Cortex of kidney (tissue), 1 donor: ENCODE results near the gene GPC5.

ENCODE experiments used
- DNase-seq: peaks from one replicate; lab custom pipeline; 2025; lab: John Stamatoyannopoulos, UW

Gene GPC5

DNA sequence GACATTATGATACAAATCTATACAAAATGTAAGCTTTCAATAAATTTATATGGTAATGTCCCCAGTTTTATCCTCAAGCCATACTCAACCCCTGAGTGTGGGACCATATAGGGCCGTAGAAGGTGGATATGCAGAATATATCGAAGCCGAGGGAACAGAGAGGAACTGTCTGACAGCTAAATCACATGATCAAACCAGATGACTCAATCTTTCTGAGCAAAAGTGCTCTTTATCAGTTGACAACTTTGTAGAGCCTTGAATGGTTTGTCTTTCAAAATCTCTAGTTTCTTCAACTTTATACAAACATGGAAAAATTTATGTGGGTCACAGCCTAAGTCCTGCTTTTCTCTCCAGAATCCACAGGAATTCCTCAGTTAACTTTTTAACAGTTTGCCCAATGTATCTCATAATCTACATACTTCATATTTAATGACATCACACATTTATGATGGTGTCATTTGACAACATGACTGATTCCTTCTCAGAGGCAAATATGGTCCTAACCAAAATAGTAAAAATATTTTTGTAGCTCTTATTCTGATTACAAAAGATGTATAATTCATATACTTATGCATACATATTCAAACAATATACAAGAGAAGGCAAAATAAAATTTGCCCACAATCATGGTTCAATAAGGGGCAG lies 1155.2 kb downstream of the GPC5 start:
- DNase-seq = no peak

DNA sequence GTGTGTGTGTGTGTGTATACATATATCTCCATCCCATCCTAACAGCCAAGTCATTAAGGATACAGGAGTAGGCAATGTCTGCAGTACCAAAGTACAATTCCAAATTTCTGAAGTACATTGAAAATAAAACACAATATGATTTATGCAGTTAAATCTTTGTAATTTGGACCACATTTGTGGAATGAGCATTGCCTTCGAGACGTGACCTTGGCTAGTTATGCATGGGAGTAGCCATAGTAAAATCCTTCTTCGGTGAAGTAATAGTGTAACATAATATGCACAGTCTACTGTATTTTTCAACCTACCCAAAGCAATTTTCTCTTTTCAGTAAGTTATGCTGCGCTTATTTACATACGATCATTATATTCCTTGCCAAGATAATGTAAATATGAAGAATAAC lies 1162.5 kb downstream of the GPC5 start:
- no peak for DNase-seq

DNA sequence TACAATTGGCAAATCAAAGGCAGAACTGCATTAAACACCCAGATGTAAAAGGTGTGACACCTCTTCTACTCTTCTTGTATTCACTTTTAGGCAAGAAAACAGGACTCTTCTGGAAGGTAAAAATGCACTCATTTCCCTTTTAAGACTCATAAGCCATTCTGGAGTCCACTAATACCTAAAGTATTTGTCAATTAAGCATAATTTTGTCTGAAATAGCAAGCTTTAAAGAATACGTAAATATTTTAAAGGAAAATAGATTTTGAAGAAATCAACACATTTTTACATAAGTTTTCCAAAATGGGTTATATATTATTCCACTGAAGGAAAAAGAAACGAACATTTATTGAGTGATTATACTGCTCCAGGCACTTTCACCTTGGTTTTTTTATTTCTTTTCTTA lies 1166.5 kb downstream of the GPC5 start:
- DNase-seq = no peak

DNA sequence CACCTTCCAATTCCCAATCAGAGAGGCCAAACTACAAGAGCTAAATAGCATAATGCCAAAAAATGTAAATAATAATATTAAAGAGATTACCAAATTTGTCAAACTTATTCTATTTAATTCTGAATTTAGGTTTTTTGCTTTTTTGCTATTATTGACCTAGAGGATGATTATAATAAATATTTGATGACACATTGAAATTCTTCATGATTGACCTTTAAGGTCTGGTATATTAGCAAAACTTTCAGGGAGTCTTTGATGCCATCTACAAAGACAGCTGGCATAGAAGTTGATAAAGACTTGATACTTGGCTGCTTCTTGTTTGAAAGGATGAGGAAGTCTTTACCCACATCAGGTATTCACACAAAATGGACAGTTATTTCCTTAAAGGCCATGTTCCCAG lies 1168.3 kb downstream of the GPC5 start:
- no peak for DNase-seq

DNA sequence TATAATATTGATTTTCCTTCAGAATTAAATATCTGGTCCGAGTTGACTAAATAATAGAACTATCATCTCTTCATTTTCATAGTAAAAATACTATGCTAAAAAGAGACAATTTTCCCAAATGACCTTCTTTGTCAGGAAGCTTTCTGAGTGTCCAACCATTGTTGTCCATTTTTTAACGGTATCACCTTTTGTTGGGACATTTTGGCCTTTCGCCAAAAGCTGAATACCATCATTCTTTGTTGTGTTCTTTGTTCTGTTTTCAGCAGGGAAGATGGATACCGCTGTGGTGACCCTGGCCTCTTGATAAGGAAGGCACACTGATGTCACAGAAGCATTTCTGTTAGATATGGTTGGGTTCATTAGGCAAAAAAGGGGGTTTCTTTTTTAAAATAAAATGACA lies 1173.8 kb downstream of the GPC5 start:
- no peak for DNase-seq

DNA sequence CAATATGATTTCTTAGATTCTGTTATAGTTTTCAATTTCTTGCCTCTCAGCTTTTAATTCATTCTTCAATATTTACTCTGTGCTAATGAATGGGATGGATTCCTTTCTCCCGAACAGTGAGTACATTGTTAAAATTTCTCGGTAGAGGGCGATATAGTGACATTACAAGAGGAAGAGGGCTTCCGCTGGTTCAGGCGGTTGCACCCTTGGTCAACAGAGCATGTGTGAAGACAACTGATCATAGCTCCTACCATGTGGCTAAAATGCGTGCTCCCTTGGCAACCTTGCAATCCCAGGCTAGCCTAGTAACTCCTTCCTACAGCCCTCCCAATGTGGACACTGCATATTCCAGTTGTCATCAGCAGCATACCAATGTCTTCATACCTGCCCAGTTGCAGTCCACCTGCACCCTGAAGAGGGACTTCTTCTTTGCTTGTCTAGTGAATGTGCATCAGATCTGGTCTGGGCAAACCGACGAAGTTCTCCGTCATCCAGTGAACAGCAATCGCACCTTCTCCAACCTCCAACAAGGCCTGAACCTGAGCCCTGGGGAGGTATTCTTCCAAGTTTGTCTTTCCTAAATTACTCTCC lies 1175.1 kb downstream of the GPC5 start:
- DNase-seq = no peak

DNA sequence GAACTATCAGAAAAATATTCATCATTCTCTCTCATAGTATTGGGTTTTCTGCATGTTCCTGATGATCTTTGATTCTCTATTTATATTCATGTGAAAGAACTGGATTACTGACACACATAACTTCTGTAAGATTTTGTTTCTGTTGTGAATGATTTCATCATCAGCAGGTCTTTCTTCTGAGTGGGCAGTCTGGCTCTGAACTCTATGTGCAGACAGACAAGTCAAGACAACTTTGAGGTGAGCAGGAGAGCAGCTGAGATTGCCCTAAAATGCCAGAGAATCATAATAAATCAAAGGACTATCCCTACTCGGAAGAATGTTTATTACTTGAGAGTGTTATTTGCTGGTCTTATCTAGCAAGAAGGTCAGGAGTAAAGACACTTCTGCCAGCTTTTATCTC lies 1176.1 kb downstream of the GPC5 start:
- no peak for DNase-seq

DNA sequence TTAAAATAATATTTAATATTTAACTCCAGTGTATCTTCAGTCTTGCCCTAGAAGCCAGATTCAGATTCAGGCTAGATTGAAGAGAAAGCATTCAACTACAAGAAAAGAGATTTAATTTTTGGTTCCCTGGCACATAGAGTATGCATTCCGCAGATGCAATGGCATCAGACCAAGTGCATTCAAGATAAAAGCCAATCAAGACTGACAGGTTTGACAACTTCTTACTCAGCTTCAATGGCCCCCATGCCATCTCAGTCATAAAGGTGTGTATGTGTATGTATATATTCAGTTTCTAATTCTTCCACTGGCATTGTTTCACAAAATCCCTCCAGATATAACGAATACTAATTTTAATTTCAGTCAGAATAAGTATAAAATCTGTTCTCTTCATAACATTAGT lies 1177.4 kb downstream of the GPC5 start:
- no peak for DNase-seq

DNA sequence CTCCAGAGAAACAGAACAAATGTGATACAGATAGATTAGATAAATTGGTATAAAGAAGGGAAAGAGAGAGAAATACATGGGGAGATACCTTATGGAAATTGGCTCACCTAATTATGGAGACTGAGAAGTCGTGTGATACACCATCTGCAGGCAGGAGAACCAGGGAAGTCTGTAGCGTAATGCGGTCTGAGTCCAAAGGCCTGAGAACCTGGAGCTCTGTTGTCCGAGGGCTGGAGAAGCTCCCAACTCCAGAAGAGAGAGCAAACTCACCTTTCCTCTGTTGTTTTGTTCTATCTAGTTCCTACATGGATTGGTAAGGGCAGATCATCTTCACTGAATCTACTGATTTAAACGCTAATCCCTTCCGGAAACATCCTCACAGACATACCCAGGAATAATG lies 1179.9 kb downstream of the GPC5 start:
- DNase-seq = no peak

DNA sequence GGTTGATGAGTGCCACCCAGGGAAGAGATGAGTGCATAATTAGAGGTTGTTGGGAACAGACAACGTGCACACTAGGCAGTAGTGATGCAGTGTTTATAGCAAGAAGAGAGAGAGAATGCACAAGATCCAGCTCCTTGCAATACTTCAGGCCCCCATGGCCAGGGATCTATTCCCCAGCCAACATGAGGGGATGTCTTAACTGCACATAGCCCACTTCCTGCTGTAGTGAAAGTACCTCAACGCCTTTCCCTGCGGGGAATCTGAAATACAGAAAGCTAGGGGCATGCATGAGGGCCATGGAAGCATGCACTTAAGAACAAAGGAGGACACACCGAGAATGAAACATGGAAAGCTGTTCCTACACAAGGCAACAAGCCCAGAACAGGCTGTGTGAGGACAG lies 1191.5 kb downstream of the GPC5 start:
- no peak for DNase-seq

DNA sequence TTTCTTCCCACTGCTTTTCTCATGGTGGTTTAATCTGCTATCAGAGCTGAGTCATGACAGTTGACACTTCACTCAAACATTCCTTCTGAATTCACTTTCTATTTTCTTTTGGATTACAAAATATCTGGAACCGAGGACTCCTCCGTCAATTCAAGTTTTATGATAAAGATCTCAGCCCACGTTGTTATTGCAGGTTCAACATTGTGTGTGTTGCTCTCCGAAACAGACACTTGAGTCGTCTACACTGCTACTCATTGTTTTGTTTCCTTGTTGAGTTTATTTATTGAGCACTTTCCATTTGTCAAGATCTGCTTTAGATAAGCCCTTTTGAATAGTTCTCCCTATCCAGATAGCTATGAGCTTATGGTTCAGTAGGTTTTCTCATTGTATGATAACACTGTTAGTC lies 1192.1 kb downstream of the GPC5 start:
- no peak for DNase-seq

DNA sequence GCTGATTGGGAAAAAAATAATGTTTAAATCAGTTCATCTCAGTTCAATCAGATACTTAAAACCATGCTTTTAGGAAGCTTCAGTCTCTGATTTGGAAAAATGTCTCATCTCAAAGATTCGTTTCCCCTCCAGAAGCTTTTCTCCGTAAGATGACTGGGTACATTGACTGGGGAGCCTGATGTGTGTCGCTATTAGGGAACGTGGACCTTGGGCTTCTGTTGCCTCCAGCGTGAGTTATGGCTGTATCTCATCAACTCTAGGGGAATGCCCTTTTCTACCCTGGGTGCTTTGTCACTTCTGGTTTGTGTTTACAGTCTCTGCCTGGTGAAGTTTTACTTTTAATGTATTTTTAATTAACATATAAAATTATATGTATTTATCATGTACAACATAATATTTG lies 1192.7 kb downstream of the GPC5 start:
- DNase-seq = no peak

DNA sequence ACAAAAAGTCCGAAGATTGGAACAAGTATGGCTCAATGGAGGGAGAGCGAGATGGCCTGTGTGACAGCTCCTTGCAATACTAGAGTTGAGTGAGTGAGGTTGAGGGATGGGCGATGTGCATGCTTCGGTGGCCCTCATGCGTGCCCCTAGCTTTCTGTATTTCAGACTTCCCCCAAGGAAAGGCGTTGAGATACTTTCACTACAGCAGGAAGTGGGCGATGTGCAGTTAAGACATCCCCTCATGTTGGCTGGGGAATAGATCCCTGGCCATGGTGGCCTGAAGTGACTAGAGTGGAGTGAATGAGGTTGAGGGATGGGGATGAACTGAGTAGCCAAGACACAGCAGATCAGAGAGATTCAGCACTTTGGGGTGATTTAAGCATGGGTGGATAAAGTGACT lies 1194.3 kb downstream of the GPC5 start:
- no peak for DNase-seq

DNA sequence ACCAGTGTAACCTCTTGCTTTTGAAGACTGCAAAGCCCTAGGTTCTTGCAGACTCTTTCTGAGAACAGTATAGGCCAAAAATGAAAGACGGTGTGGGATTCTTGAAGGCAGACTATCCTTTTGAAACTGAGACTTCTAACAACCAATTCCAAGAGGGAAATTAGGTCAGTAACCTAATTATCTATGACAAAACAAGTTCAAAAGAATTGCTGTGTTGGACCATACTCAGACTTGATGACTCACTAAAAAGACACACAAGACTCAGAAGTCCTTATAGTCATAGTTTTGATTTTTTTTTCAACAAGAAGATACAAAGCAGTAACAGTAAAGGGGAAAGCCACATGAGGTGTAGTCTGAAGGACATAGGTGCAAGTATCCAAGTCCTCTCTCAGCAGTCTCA lies 1204.1 kb downstream of the GPC5 start:
- DNase-seq = no peak

DNA sequence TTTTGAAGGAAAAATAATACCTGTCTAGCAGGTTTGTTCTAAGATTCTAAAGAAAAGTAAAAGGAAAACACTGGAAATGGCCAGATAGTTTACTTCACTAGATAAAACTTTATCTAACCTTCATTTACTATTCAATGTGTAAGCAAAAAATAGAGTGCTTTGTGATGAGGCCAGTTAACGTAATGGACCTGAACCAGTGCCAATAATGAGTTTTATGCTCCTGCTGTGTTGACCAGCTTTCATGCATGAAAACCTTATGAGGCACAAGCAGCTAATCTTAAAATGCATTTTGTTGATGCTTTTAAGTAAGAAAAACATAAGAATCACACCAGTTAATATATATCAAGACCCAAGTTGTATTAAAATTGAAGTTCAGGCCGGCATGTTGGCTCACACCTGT lies 1211.0 kb downstream of the GPC5 start:
- DNase-seq = no peak

DNA sequence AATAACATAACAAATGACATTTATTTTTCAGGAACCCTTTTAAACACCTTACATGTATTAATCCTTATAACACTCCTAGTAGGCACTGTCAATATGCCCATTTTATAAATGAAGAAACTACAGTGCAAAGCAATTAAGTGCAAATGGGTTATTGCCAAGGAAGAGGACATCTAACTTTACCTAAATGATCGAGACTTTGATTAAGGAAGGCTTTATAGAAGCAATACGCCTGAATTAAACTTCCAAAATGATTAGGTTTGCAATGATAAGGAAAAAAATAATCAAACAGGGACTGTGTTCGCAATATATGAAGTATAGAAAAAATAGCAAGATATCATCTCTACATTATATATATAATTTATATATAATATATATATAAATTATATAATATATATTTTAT lies 1214.5 kb downstream of the GPC5 start:
- DNase-seq = no peak

DNA sequence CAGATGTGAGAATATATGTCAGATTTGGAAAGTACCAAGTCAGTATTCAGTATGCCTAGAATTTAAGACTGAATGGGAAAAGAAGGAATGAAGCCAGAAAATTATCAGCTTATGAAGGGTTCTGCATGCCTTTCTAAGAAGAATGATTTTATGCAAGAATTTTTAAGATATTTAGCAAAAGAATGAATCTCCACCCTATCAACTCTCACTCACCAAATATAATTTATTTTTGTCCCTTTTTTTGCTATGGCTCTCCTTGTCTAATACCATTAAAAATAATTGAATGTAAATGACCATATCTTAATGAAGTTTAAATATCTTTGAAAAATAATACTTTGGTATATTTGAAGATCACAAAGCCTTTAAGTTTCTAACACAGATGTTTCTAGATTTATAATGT lies 1215.5 kb downstream of the GPC5 start:
- DNase-seq = no peak

DNA sequence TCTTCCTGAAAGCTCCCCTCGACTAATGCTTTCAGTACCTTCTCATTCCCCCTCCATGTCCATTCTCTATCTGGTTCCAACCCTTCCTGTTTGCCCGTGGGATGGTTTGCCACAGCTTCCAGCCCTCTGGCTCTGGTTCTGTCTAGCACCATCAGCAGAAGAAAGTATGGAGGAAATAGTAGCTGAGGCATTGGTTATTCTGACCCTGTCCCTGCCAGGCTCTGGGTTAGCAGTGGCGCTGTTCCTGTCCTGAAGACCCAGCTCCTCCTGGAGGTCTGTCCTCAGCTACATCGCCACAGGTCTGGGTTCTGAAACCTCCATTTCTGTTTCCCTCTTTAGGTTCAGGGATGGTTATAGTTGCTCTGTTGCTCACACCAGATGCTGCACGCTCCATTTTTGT lies 1223.6 kb downstream of the GPC5 start:
- DNase-seq = no peak

DNA sequence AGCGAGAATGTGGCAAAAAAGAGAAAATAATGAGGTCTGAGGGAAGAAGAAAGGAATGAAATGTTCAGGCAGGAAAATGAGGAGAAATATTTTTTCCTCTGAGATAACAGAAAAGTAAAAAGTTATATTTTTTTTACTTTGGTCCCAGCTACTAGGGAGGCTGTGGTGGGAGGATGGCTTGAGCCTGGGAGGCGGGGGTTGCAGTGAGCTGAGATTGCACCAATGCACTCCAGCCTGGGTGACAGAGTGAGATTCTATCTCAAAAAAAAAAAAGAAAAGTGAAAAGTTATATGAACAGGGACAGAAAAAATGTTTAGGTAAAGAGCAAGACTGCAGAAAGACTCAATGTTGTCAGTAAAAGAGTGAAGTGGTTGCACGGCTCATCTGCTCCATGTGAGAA lies 1224.5 kb downstream of the GPC5 start:
- no peak for DNase-seq

DNA sequence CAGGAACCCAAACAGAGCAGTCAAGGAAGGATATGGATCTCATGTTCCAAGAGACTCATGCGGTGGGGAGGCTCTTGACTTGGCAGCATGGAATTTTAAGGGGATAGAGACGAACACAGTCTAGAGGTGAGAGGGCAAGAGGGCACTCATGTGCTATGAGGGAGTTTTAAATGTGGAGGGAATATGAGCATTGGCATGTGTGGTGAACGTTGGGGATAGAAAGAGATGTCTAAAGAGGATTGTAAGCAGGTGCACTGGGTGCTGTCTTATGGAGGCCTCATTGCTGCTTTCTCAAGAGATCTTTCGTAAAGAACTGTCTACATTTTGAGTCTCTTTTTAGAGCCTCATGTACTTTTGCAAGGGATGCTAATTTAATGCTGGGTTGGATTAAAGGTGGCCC lies 1227.9 kb downstream of the GPC5 start:
- DNase-seq = no peak

DNA sequence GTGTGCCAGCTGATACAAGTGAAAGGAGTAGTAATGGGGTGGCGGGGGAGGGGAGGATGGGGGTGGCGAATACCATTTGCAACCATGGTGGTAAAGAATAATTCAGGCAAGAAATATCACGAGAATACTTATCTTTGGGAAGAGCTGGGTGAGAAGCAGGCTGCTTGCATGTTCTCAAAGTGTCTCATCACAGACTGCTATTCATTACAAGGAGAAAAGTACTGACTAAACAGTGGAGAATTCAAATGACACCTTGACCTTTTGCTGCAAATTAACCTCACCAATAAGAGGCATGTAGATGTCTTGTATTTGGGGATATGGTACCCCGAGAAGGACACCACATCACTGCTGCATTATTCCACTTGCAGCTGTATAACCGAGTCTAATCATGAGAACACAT lies 1242.5 kb downstream of the GPC5 start:
- DNase-seq = no peak

DNA sequence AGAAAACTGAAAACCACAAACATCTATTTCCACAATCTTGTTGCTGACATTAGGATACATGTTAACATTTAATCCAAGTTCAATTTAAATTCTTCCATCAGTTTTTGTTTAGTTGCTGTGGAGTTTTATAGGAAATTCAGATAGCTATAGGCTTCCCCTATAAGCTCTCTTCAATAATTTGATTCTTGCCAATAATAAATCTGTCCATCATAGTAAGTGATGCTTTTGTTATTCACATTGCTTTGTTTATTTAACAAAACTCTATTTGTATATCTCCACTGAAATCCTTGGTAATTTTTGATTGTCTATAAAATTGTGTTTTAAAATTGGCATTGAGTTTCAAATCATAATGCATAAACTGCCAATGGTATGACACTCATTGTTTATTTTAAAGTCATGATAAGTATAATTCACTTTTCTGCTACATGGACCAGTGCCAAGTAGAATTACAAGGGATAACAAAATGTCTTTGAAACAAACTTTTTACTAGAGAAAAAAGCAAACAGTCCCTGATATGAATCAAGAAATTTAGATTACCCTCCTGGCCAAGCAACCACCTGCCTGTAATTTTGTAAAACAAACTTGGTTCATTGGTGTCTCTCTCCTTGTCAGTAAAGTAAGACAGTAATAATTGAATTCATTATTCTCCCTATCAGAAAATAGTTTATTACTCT lies 1250.9 kb downstream of the GPC5 start:
- DNase-seq = no peak

DNA sequence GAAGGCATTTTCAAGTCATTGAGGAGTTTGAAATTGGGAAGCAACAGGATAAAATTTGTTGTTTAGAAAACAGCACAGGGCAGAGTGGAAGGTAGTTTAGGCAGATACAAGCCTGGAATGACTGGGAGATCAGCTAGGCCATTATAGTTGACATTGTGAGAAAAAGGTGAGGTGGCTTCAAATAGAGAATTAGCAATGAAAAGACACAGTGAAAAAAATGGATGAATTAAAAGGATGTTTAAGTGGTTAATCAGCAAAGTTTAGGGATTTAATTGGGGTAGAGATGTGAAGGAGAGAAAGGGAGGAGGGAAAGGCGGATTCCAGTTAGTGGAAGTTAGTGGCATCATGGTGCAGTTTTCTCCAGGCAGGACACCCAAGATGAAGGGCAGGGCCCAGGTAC lies 1257.7 kb downstream of the GPC5 start:
- no peak for DNase-seq

DNA sequence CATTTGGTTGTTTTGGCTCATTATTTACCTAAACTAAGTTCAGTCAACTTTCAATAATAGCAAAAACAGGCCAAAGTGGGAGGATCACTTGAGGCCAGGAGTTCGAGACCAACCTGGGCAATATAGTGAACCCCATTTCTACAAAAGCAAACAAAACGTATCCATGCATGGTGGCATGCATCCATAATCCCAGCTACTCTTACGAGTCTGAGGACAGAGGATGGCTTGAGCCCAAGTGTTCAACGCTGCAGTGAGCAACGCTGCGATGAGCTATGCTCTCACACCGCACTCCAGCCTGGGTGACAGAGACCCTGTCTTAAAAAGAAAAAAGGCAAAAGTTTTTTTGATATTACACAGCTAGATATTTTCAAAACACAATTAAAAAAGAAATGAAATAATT lies 1258.2 kb downstream of the GPC5 start:
- DNase-seq = no peak
